H1 (cell line): ENCODE data around the gene FDXACB1. TPM values are rescaled to one million over a fixed set of nuclear protein-coding genes. Genes with fewer than 3 reads are reported as not detected.

Experiments
- EZH2 ChIP-seq: fragments of 200-600 bp; sonication (generic); IDR thresholded peaks from 2 replicates; pipeline ENCODE4 v1.7.1; 2012; ENCODE audit warnings: low read depth, mild to moderate bottlenecking, moderate library complexity, low read length, inconsistent platforms; ENCODE audit not compliant: severe bottlenecking
- polyA plus RNA-seq, 7 experiments: library from polyadenylated mRNA; depleted of rRNA in 3 of 7; stranded (reverse) in 5 of 7; unstranded in 2 of 7; fragments of >200 nt in 5 of 7; fragments of 200-250 nt in 2 of 7; gene quantifications; 1 replicate in 5 of 7; 2 replicates in 1 of 7; 4 replicates in 1 of 7; pipeline versions ENCODE4 v1.2.1 to v1.2.3, GENCODE V29; 2011 to 2013; ENCODE audit warnings: missing spikeins in 2 of 7, mixed read lengths in 2 of 7
- total RNA-seq: library from RNA; stranded (reverse); fragmentation: NEBNext Ultra II Directional; extraction: Animal tissue kit (Norgen Biotek cat#: 25700); gene quantifications from 2 replicates; pipeline ENCODE4 v1.2.1, GENCODE V29; 2021

The FDXACB1 gene
- total and polyA plus RNA-seq, 2 of the 8 experiments (the other 6 are each of a cell fraction or from before 2014, with no cell fraction given), result 1.4 to 2.3 TPM

DNA sequence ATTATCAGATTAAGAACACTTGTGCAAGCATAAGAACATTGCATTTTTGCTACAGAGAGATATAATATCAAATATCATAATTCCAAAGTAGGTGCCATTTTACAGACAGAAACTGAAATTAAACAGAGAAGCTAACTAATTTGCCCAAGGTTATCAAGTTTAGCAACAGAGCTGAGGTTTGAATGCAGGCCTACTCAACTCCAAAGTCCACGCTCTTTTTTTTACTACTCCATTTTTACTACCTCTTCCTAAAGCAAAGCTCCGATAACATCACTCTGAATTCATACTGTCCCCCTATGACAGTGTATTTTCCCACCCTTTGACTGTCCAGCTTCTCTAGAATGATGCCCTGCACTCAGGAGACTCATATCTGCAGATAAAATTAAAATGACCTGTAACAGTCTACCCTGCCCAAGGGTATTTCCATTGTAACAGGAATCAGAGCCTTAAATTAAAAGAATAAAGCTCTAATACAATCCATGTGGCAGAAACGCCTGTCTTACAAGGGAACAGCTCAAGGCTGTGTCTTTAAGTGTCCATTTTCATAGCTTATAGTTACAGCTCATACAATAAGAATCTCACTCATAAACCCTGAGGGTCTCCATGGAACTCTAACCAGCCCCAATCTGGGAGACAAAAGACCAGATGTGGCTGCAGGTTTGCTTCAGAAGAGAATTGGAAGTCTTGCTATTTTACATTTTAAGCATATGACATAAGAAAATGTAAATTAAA is 44.4 kb downstream of the FDXACB1 start (continued):
- TF ChIP-seq EZH2, result no peak
